A549 (cell line): Measurements from ENCODE around the gene NPFFR1. TPM values are rescaled to one million over a fixed set of nuclear protein-coding genes. Genes with fewer than 3 reads are reported as not detected.

Source experiments
- ATAC-seq, 2 experiments: fragments of 200-7000 bp in 1 of 2; fragments of >200 bp in 1 of 2; cut with Nextera tagmentation in 1 of 2; cut with Tn5 transposase in 1 of 2; 3 replicates each; pipeline versions ENCODE4 v1.8.0 to v1.9.1; 2018 to 2020; ENCODE audit warnings: mild to moderate bottlenecking in 1 of 2, moderate library complexity in 1 of 2
- CTCF ChIA-PET: fragments of 300-600 bp; sonication (Branson Sonifier 250); formaldehyde crosslinking; extraction: SDS; loops from one replicate; lab custom pipeline; 2021; ENCODE audit warnings: antibody characterized with exemption, inconsistent platforms; lab: Yijun Ruan, JAX
- POLR2A ChIA-PET: fragments of 350-600 bp; formaldehyde crosslinking; extraction: SDS; loops from one replicate; lab custom pipeline; 2021; ENCODE audit warnings: antibody characterized with exemption, inconsistent platforms; lab: Yijun Ruan, JAX
- DNase-seq, 2 experiments: peaks; one replicate each; pipeline versions ENCODE4 v3.0.0 to v3.0.0-alpha.2; 2011 to 2016; ENCODE audit warnings: low read depth in 1 of 2, low spot score in 1 of 2
- FAIRE-seq: peaks from 2 replicates; lab custom pipeline; 2011; peaks lifted over from hg19 to GRCh38; lab: Jason Lieb, UNC
- H3K27ac ChIP-seq, 2 experiments: fragments of >200 bp; sonication (Bioruptor Twin); formaldehyde crosslinking; 3 replicates each; pipeline ENCODE4 v1.5.1; 2016 to 2017
- H3K4me1 ChIP-seq: fragments of >200 bp; sonication (Bioruptor Twin); formaldehyde crosslinking; 3 replicates; pipeline ENCODE4 v1.6.1; 2016
- H3K4me2 ChIP-seq: fragments of >200 bp; sonication (Bioruptor Twin); formaldehyde crosslinking; 3 replicates; pipeline ENCODE4 v1.6.1; 2016
- H3K4me3 ChIP-seq: fragments of >200 bp; sonication (Bioruptor Twin); formaldehyde crosslinking; 3 replicates; pipeline ENCODE4 v1.5.1; 2016
- H3K9me3 ChIP-seq: fragments of >200 bp; sonication (Bioruptor Twin); formaldehyde crosslinking; 3 replicates; pipeline ENCODE4 v1.6.1; 2016
- CBX2 ChIP-seq: fragments of 200-600 bp; sonication (generic); IDR thresholded peaks from 2 replicates; pipeline ENCODE4 v1.6.1; 2016; ENCODE audit warnings: low read depth, mild to moderate bottlenecking, borderline replicate concordance
- CBX8 ChIP-seq: fragments of 200-600 bp; sonication (generic); IDR thresholded peaks from 2 replicates; pipeline ENCODE4 v1.6.1; 2016
- E2F6 ChIP-seq: IDR thresholded peaks from 2 replicates; pipeline ENCODE4 v1.6.1; 2012; ENCODE audit warnings: low read depth, borderline replicate concordance
- ESRRA ChIP-seq: fragments of 150-350 bp; IDR thresholded peaks from 2 replicates; pipeline ENCODE4 v1.6.1; 2014; ENCODE audit warnings: mild to moderate bottlenecking, low read length, borderline replicate concordance
- FOSB ChIP-seq: fragments of 250-450 bp; sonication (Bioruptor Pico); IDR thresholded peaks from 2 replicates; pipeline ENCODE4 v1.5.0; 2020; ENCODE audit warnings: mild to moderate bottlenecking, moderate library complexity
- FOSL2 ChIP-seq, 2 experiments: fragments of 450-650 bp in 1 of 2; fragments of >200 bp in 1 of 2; sonication (Bioruptor Twin) in 1 of 2; formaldehyde crosslinking; IDR thresholded peaks; 2 replicates each; pipeline versions ENCODE4 v1.5.0 to v1.6.1; 2016 to 2020; ENCODE audit warnings: mild to moderate bottlenecking in 1 of 2, moderate library complexity in 1 of 2
- HOXA7 ChIP-seq: fragments of 250-450 bp; sonication (Bioruptor Pico); IDR thresholded peaks from 2 replicates; pipeline ENCODE4 v1.5.0; 2020; ENCODE audit warnings: mild to moderate bottlenecking, moderate library complexity
- HOXB13 ChIP-seq: fragments of 250-450 bp; sonication (Bioruptor Pico); IDR thresholded peaks from 2 replicates; pipeline ENCODE4 v1.5.0; 2020; ENCODE audit warnings: low read depth, mild to moderate bottlenecking, moderate library complexity
- JUNB ChIP-seq: fragments of >200 bp; sonication (Bioruptor Twin); formaldehyde crosslinking; IDR thresholded peaks from 2 replicates; pipeline ENCODE4 v1.6.1; 2016
- KDM1A ChIP-seq: fragments of 200-600 bp; sonication (generic); IDR thresholded peaks from 2 replicates; pipeline ENCODE4 v1.6.1; 2016; ENCODE audit warnings: low read depth, mild to moderate bottlenecking
- KDM5A ChIP-seq: fragments of 200-600 bp; sonication (generic); IDR thresholded peaks from 2 replicates; pipeline ENCODE4 v1.6.1; 2016; ENCODE audit warnings: antibody characterized with exemption, mild to moderate bottlenecking
- MAFK ChIP-seq: fragments of 450-650 bp; IDR thresholded peaks from 2 replicates; pipeline ENCODE4 v1.6.1; 2014; ENCODE audit not compliant: partially characterized antibody
- MAZ ChIP-seq: fragments of 150-350 bp; IDR thresholded peaks from 2 replicates; pipeline ENCODE4 v1.6.1; 2014; ENCODE audit warnings: antibody characterized with exemption, low read depth, low read length, borderline replicate concordance
- NFE2L2 ChIP-seq: fragments of 150-350 bp; conservative IDR thresholded peaks from 2 replicates; pipeline ENCODE4 v1.6.1; 2014; ENCODE audit warnings: low read length
- NPAS2 ChIP-seq: fragments of 250-450 bp; sonication (Bioruptor Pico); IDR thresholded peaks from 2 replicates; pipeline ENCODE4 v1.8.0; 2022; ENCODE audit warnings: mild to moderate bottlenecking, moderate library complexity, borderline replicate concordance
- POLR2AphosphoS2 ChIP-seq: conservative IDR thresholded peaks from 2 replicates; pipeline ENCODE4 v1.6.1; 2012; ENCODE audit warnings: low read length, improper control_type of control experiment, inconsistent platforms
- RFX5 ChIP-seq: fragments of 450-650 bp; IDR thresholded peaks from 2 replicates; pipeline ENCODE4 v1.7.1; 2014; ENCODE audit warnings: antibody characterized with exemption, mild to moderate bottlenecking, moderate library complexity
- TP53 ChIP-seq: fragments of 250-450 bp; sonication (Bioruptor Pico); IDR thresholded peaks from 2 replicates; pipeline ENCODE4 v1.5.0; 2021; ENCODE audit warnings: mild to moderate bottlenecking, moderate library complexity
- ZC3H11A ChIP-seq: fragments of 450-650 bp; IDR thresholded peaks from 2 replicates; pipeline ENCODE4 v1.6.1; 2014; ENCODE audit warnings: antibody characterized with exemption, mild to moderate bottlenecking
- ZFP36 ChIP-seq: fragments of 450-650 bp; IDR thresholded peaks from 2 replicates; pipeline ENCODE4 v1.6.1; 2014; ENCODE audit warnings: borderline replicate concordance; ENCODE audit not compliant: partially characterized antibody
- ZNF302 ChIP-seq: fragments of 250-450 bp; sonication (Bioruptor Pico); IDR thresholded peaks from 2 replicates; pipeline ENCODE4 v1.9.0; 2021; ENCODE audit warnings: inconsistent platforms, mild to moderate bottlenecking, moderate library complexity
- WGBS: methylation state at CpG from one replicate; pipeline ENCODE4 v1.1.6; 2017; ENCODE audit errors: missing lambda C conversion rate; 5-methylcytosine and 5-hydroxymethylcytosine counted together
- polyA plus RNA-seq, 4 experiments: library from polyadenylated mRNA; depleted of rRNA in 3 of 4; stranded (reverse); fragments of >200 nt; fragmentation: RNase III in 1 of 4; extraction: RNeasy Plus Mini Kit Qiagen cat#74134 plus additional on column Dnase treatment in 1 of 4; gene quantifications; 2 replicates in 3 of 4; 3 replicates in 1 of 4; pipeline ENCODE4 v1.2.3, GENCODE V29; 2011 to 2017
- TF ChIP-seq, protein P1 (sequence below): fragments of >200 bp; sonication (Bioruptor Twin); formaldehyde crosslinking; IDR thresholded peaks from 3 replicates; pipeline ENCODE4 v1.5.1; 2016
- TF ChIP-seq, protein P2 (sequence below): IDR thresholded peaks from 2 replicates; pipeline ENCODE4 v1.6.1; 2012
- TF ChIP-seq, protein P3 (sequence below): fragments of 250-450 bp; sonication (Bioruptor Pico); IDR thresholded peaks from 2 replicates; pipeline ENCODE4 v1.5.0; 2020; ENCODE audit warnings: low read depth, mild to moderate bottlenecking, moderate library complexity
- TF ChIP-seq, protein P4 (sequence below): IDR thresholded peaks from 2 replicates; pipeline ENCODE4 v1.6.1; 2012

Gene NPFFR1
- polyA plus RNA-seq, 2 of the 4 experiments (the other 2 are of a cell fraction) = not detected

DNA sequence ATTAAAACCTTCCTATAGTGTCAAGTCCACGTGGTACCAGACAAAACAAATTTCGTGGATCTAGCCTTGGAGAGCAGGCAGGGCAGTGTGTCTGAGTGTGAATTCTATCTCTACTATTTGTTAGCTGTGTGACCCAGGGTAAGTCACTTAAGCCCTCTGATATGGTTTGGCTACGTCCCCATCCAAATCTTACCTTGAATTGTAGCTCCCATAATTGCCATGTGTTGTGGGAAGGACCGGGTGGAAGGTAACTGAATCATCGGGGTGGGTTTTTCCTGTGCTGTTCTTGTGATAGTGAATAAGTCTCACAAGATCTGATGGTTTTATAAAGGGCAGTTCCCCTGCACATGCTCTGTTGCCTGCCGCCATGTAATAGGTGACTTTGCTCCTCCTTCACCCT is 2.8 kb upstream of the NPFFR1 start (continued):
- TF ChIP-seq, protein P1, sequence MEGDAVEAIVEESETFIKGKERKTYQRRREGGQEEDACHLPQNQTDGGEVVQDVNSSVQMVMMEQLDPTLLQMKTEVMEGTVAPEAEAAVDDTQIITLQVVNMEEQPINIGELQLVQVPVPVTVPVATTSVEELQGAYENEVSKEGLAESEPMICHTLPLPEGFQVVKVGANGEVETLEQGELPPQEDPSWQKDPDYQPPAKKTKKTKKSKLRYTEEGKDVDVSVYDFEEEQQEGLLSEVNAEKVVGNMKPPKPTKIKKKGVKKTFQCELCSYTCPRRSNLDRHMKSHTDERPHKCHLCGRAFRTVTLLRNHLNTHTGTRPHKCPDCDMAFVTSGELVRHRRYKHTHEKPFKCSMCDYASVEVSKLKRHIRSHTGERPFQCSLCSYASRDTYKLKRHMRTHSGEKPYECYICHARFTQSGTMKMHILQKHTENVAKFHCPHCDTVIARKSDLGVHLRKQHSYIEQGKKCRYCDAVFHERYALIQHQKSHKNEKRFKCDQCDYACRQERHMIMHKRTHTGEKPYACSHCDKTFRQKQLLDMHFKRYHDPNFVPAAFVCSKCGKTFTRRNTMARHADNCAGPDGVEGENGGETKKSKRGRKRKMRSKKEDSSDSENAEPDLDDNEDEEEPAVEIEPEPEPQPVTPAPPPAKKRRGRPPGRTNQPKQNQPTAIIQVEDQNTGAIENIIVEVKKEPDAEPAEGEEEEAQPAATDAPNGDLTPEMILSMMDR = no peak
- TF ChIP-seq CBX2 (no peak), MAFK (no peak), NFE2L2 (no peak), ZC3H11A (no peak), NPAS2 (no peak)
- TF ChIP-seq, protein P2, sequence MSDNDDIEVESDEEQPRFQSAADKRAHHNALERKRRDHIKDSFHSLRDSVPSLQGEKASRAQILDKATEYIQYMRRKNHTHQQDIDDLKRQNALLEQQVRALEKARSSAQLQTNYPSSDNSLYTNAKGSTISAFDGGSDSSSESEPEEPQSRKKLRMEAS = no peak

DNA sequence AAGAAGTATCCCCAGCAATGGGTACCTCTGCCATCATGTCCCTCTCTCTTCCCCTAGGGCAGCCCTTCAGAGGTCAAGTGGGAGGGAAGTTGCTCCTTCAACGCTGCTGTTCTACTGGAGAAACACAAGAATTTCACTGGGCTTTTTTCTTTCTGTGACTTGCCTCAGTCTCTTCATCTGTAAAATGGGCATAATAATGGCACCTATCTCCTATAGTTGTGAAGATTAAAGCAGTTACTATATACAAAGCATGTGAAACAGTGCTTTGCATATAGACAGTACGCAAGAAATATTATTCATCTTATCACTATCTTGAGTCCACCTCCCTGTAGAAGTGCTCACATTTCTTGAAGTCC is 1.6 kb upstream of the NPFFR1 start:
- Histone ChIP-seq H3K9me3 (no peaks in the 10 kb centered on the region), H3K27ac (no peak overlapping the region), H3K4me2 (no peak overlapping the region), H3K4me3 (no peak overlapping the region), H3K4me1 (peaks cover 6% of the 10 kb centered on the region; the same call in 1 of the 3 replicates)
- ChIA-PET POLR2A (no interaction called here), CTCF (interaction anchor here (0.9 kb wide), 1 partner anchor 13 kb away, joined by 4 read pairs; no protein-coding TSS in a partner anchor)
- FAIRE-seq (no peak), DNase-seq (no peak), ATAC-seq (no peak)
- TF ChIP-seq ESRRA (no peak), RFX5 (no peak), ZNF302 (CRISPR knock-in tag) (no peak), FOSL2 (IDR thresholded peaks at IDR 0.05) (no peak), FOSL2 (CRISPR knock-in tag; IDR thresholded peaks at IDR 0.05) (no peak), NPAS2 (no peak), HOXA7 (CRISPR knock-in tag) (no peak), CBX8 (no peak), KDM5A (no peak), KDM1A (no peak), MAZ (no peak), HOXB13 (no peak), FOSB (CRISPR knock-in tag) (no peak), CBX2 (no peak)
- TF ChIP-seq, protein P3, sequence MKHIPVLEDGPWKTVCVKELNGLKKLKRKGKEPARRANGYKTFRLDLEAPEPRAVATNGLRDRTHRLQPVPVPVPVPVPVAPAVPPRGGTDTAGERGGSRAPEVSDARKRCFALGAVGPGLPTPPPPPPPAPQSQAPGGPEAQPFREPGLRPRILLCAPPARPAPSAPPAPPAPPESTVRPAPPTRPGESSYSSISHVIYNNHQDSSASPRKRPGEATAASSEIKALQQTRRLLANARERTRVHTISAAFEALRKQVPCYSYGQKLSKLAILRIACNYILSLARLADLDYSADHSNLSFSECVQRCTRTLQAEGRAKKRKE (CRISPR knock-in tag) = no peak
- TF ChIP-seq, protein P4, sequence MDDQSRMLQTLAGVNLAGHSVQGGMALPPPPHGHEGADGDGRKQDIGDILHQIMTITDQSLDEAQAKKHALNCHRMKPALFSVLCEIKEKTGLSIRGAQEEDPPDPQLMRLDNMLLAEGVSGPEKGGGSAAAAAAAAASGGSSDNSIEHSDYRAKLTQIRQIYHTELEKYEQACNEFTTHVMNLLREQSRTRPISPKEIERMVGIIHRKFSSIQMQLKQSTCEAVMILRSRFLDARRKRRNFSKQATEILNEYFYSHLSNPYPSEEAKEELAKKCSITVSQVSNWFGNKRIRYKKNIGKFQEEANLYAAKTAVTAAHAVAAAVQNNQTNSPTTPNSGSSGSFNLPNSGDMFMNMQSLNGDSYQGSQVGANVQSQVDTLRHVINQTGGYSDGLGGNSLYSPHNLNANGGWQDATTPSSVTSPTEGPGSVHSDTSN = no peak
- 79% methylated on average over 2 of the region's 2 CpGs for WGBS

DNA sequence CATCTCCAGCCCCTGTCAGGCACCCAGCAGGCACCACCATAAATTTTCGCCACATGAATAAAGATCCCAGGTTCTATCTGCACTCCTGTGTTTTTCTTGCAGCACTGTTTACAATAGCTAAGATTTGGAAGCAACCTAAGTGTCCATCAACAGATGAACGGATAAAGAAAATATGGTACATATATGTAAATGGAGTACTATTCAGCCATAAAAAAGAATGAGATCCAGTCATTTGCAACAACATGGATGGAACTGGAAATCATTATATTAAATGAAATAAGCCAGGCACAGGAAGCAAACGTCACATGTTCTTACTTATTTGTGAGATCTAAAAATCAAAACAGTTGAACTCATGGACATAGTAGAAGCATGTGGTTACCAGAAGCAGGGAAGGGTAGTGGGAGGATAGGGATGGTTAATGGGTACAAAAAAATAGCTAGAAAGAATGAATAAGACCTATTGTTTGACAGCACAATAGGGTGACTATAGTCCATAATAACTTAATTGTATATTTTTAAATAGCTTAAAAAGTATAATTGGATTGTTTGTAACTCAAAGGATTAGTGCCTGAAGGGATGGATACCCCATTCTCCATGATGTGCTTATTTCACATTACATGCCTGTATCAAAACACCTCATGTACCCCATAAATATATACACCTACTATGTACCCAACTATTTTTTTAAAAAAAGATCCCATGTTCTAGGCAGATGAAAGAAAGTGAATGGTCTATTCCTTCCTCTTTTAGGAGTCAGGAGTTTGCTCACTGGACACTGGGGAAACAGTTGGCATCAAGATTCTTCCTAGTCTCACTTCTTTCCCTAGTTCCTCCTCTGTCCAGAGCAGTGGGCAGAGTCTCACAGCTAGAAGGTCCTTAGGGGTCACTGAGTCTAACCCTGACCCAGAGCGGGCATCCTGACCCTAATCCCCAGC is 1.0 kb upstream of the NPFFR1 start:
- H3K4me2 ChIP-seq = no peak overlapping the region
- FAIRE-seq (no peak), ATAC-seq (no peak), DNase-seq (no peak)
- POLR2A ChIA-PET = no interaction called here
- no peak overlapping the region for H3K4me3 ChIP-seq
- CTCF ChIA-PET = interaction anchor here (0.7 to 2.2 kb wide), 4 partner anchors 12 to 79 kb away, joined by 3 to 4 read pairs (median 4); no protein-coding TSS in a partner anchor
- 27% methylated on average over 4 of the region's 4 CpGs for WGBS
- H3K9me3 ChIP-seq = no peaks in the 10 kb centered on the region
- H3K4me1 ChIP-seq = 0 out of 3 replicates have a peak, but pooled peaks cover 3% of the 10 kb centered on the region
- H3K27ac ChIP-seq = no peak overlapping the region
- no peak for TF ChIP-seq NFE2L2
- no peak for TF ChIP-seq CBX8
- no peak for TF ChIP-seq POLR2AphosphoS2
- TF ChIP-seq, protein P4 = no peak
- no peak for TF ChIP-seq NPAS2
- no peak for TF ChIP-seq E2F6
- TF ChIP-seq ZFP36 = no peak
- TF ChIP-seq, protein P3 (CRISPR knock-in tag) = no peak
- no peak for TF ChIP-seq JUNB
- no peak for TF ChIP-seq TP53 (CRISPR knock-in tag)
